ENCODE results near the gene SBNO2. TPM values are rescaled to one million over a fixed set of nuclear protein-coding genes. Genes with fewer than 3 reads are reported as not detected.

SBNO2 gene
- total and polyA plus RNA-seq, 2 of the 4 experiments (the other 2 are of a cell fraction) = 13.4 to 40.5 TPM

GRCh38 chr19:1166872-1167573 lies 7.0 kb downstream of the SBNO2 start:
- H2AFZ ChIP-seq (replicated peaks; ENCODE audit: low read length, poor library complexity) = no peak overlapping the region
- no peak overlapping the region for H3K18ac ChIP-seq (ENCODE audit: low read depth, low read length)
- H3K56ac ChIP-seq (ENCODE audit: extremely low read depth, insufficient read depth, low read length) = no peak overlapping the region
- no peak overlapping the region for H3K4me3 ChIP-seq (ENCODE audit: insufficient read depth, low read depth, low read length)
- H3K27me3 ChIP-seq (ENCODE audit: control insufficient read depth, insufficient read depth, low read length) = no peaks in the 10 kb centered on the region
- no peak overlapping the region for H4K8ac ChIP-seq (ENCODE audit: low read depth in 2 of 2, low read length in 2 of 2)
- H3K9ac ChIP-seq (ENCODE audit: low read depth, low read length) = no peak overlapping the region
- ChIA-PET POLR2A (ENCODE audit: unreplicated experiment) (no interaction called here), CTCF (no interaction called here)
- H4K20me1 ChIP-seq (ENCODE audit: insufficient read depth, low read length) = peaks cover 94% of the 10 kb centered on the region
- no peak overlapping the region for H2BK15ac ChIP-seq (ENCODE audit: low read depth, low read length)
- no peak overlapping the region for H3K4ac ChIP-seq (ENCODE audit: low read depth, low read length)
- no peak overlapping the region for H3K4me2 ChIP-seq (ENCODE audit: low read depth, low read length)
- no peak overlapping the region for H4K5ac ChIP-seq (ENCODE audit: low read depth, low read length)
- H2AK9ac ChIP-seq (replicated peaks; ENCODE audit: low read depth, low read length, poor library complexity) = peak overlapping the region; percentile 87
- H3K9me3 ChIP-seq (ENCODE audit: control insufficient read depth, insufficient read depth, low read length) = no peaks in the 10 kb centered on the region
- H2AK5ac ChIP-seq (ENCODE audit: low read depth, low read length) = peak overlapping the region; percentile 18; the same call in 1 of the 2 replicates
- peaks cover 34% of the 10 kb centered on the region for H3K4me1 ChIP-seq (ENCODE audit: control insufficient read depth, insufficient read depth, low read length)
- no peak overlapping the region for H2BK5ac ChIP-seq (ENCODE audit: low read depth, low read length, poor library complexity, severe bottlenecking)
- H2BK20ac ChIP-seq (ENCODE audit: low read depth, low read length) = no peak overlapping the region
- WGBS, 2 experiments (ENCODE audit: extremely low coverage in 2 of 2, insufficient read length in 1 of 2) = 98% methylated on average over 19 of the region's 33 CpGs; no CpG with 5 or more reads in 1 of the 2 experiments
- H3K79me1 ChIP-seq (ENCODE audit: low read depth in 1 of 2, low read length in 2 of 2) = peaks cover 13 to 82% of the 10 kb centered on the region in 2 experiments
- in situ Hi-C loops (cut with MboI; ENCODE audit: low sequenced_read_pairs) (no loop called here), intact Hi-C loops (cut with micrococcal nuclease) (no loop called here), dilution Hi-C loops (cut with HindIII; ENCODE audit: low sequenced_read_pairs, unreplicated experiment) (no loop called here)
- no peak overlapping the region for H4K91ac ChIP-seq (ENCODE audit: insufficient read depth, low read depth, low read length)
- no TSS peak for BruUV-seq (replicated peaks)
- peaks cover 24% of the 10 kb centered on the region for H3K9me1 ChIP-seq (ENCODE audit: insufficient read depth, low read length)
- no peak overlapping the region for H2BK120ac ChIP-seq (ENCODE audit: low read depth, low read length)
- TF ChIP-seq RAD21 (IDR thresholded peaks at IDR 0.05; ENCODE audit: low read length) = no peak
- no peak for TF ChIP-seq ELK1 (IDR thresholded peaks at IDR 0.05; ENCODE audit: borderline replicate concordance, low read depth, low read length)
- TF ChIP-seq CHD1 (IDR thresholded peaks at IDR 0.05; ENCODE audit: low read depth, low read length) = no peak
- no peak for TF ChIP-seq CEBPB (IDR thresholded peaks at IDR 0.05; ENCODE audit: low read depth, low read length)
- TF ChIP-seq NFE2L2 (IDR thresholded peaks at IDR 0.05; ENCODE audit: low read depth, low read length) = no peak
- TF ChIP-seq MXI1 (IDR thresholded peaks at IDR 0.05; ENCODE audit: borderline replicate concordance, low read depth, low read length) = no peak
- TF ChIP-seq FOS (IDR thresholded peaks at IDR 0.05; ENCODE audit: low read depth, low read length) = no peak
- no peak for TF ChIP-seq MAZ (IDR thresholded peaks at IDR 0.05; ENCODE audit: borderline replicate concordance, low read depth, low read length)
- TF ChIP-seq SMC3 (IDR thresholded peaks at IDR 0.05; ENCODE audit: low read depth, low read length) = no peak
- no peak for TF ChIP-seq RFX5 (IDR thresholded peaks at IDR 0.05; ENCODE audit: low read depth, low read length)
- TF ChIP-seq, protein P1, sequence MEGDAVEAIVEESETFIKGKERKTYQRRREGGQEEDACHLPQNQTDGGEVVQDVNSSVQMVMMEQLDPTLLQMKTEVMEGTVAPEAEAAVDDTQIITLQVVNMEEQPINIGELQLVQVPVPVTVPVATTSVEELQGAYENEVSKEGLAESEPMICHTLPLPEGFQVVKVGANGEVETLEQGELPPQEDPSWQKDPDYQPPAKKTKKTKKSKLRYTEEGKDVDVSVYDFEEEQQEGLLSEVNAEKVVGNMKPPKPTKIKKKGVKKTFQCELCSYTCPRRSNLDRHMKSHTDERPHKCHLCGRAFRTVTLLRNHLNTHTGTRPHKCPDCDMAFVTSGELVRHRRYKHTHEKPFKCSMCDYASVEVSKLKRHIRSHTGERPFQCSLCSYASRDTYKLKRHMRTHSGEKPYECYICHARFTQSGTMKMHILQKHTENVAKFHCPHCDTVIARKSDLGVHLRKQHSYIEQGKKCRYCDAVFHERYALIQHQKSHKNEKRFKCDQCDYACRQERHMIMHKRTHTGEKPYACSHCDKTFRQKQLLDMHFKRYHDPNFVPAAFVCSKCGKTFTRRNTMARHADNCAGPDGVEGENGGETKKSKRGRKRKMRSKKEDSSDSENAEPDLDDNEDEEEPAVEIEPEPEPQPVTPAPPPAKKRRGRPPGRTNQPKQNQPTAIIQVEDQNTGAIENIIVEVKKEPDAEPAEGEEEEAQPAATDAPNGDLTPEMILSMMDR (conservative IDR thresholded peaks at IDR 0.05; ENCODE audit: low read depth, low read length) = no peak
- no peak for TF ChIP-seq POLR2A (IDR thresholded peaks at IDR 0.05; ENCODE audit: low read depth, low read length)
- no peak for TF ChIP-seq USF2 (IDR thresholded peaks at IDR 0.05; ENCODE audit: low read depth, low read length)
- no peak for TF ChIP-seq BHLHE40 (IDR thresholded peaks at IDR 0.05; ENCODE audit: low read depth, low read length)
- ATAC-seq (ENCODE audit: low read depth) = no peak
- no peak overlapping the region for H3K14ac ChIP-seq (replicated peaks; ENCODE audit: low read depth, low read length)
- H3K36me3 ChIP-seq (ENCODE audit: control insufficient read depth, insufficient read depth, low read length) = peaks cover 26% of the 10 kb centered on the region
- H3K27ac ChIP-seq (ENCODE audit: insufficient read depth, low read length) = no peak overlapping the region
- no peak for DNase-seq
- H3K23ac ChIP-seq (ENCODE audit: low read depth, low read length) = peak overlapping the region; percentile 37; the same call in 1 of the 2 replicates

Data from IMR-90 (cell line).